GM12878 (cell line): ENCODE results near the gene THADA. TPM values are rescaled to one million over a fixed set of nuclear protein-coding genes. Genes with fewer than 3 reads are reported as not detected.

Source experiments
- ATAC-seq: fragments of 200-7000 bp; cut with Tn5 transposase; 3 replicates; pipeline ENCODE4 v1.9.1; 2020; ENCODE audit warnings: mild to moderate bottlenecking, moderate library complexity
- BruUV-seq: library from RNA; stranded (reverse); fragments of 400-500 nt; replicated peaks from 2 replicates; lab custom pipeline; 2021; lab: Mats Ljungman, UMichigan
- CTCF ChIA-PET: fragments of 300-600 bp; sonication (Branson Sonifier 250); formaldehyde crosslinking; extraction: SDS; loops from one replicate; lab custom pipeline; 2021; ENCODE audit warnings: inconsistent platforms; lab: Yijun Ruan, JAX
- POLR2A ChIA-PET: fragments of 350-600 bp; formaldehyde crosslinking; extraction: SDS; loops from one replicate; lab custom pipeline; 2021; ENCODE audit warnings: inconsistent platforms; lab: Charles Lee
- RAD21 ChIA-PET: fragments of 300-600 bp; sonication (Branson Sonifier 250); formaldehyde crosslinking; loops from one replicate; lab custom pipeline; 2023; ENCODE audit warnings: antibody characterized with exemption; ENCODE audit not compliant: unreplicated experiment; lab: Charles Lee
- SMC1A ChIA-PET: fragments of 300-600 bp; sonication (Branson Sonifier 250); formaldehyde crosslinking; loops from one replicate; lab custom pipeline; 2023; ENCODE audit not compliant: unreplicated experiment, uncharacterized antibody; lab: Charles Lee
- DNase-seq: peaks from one replicate; pipeline ENCODE4 v3.0.0-alpha.2; 2011; ENCODE audit warnings: low read depth, low spot score
- FAIRE-seq: peaks from 3 replicates; lab custom pipeline; 2011; peaks lifted over from hg19 to GRCh38; lab: Jason Lieb, UNC
- H2AFZ ChIP-seq: 2 replicates; pipeline ENCODE4 v1.6.0; 2011; ENCODE audit warnings: low read depth, low read length, control low read depth; ENCODE audit not compliant: control insufficient read depth
- H3K27ac ChIP-seq: 2 replicates; pipeline ENCODE4 v1.5.1; 2011; ENCODE audit warnings: control low read depth; ENCODE audit not compliant: control insufficient read depth, insufficient read depth
- H3K27me3 ChIP-seq, 2 experiments: replicated peaks in 1 of 2; 2 replicates each; pipeline versions ENCODE4 v1.6.0 to v1.6.1; 2011; ENCODE audit warnings: low read length in 1 of 2; ENCODE audit not compliant: control insufficient read depth in 2 of 2, insufficient read depth in 2 of 2
- H3K36me3 ChIP-seq, 2 experiments: 2 replicates each; pipeline ENCODE4 v1.5.1; 2011; ENCODE audit warnings: low read length in 1 of 2; ENCODE audit not compliant: control insufficient read depth in 2 of 2, insufficient read depth in 2 of 2
- H3K4me1 ChIP-seq: 2 replicates; pipeline ENCODE4 v1.6.1; 2011; ENCODE audit warnings: mild to moderate bottlenecking, low read length, moderate library complexity, mixed read lengths; ENCODE audit not compliant: control insufficient read depth, insufficient read depth
- H3K4me2 ChIP-seq: 2 replicates; pipeline ENCODE4 v1.6.0; 2011; ENCODE audit warnings: control low read depth; ENCODE audit not compliant: control insufficient read depth, insufficient read depth
- H3K4me3 ChIP-seq: fragments of 200-600 bp; sonication (generic); 2 replicates; pipeline ENCODE4 v1.5.1; 2016
- H3K79me2 ChIP-seq: 2 replicates; pipeline ENCODE4 v1.6.0; 2011; ENCODE audit warnings: low read length; ENCODE audit not compliant: control insufficient read depth, insufficient read depth
- H3K9ac ChIP-seq: 2 replicates; pipeline ENCODE4 v1.8.0; 2011; ENCODE audit warnings: low read length, control low read depth, mixed read lengths; ENCODE audit not compliant: control insufficient read depth, insufficient read depth
- H3K9me3 ChIP-seq: replicated peaks from 3 replicates; pipeline ENCODE4 v1.5.1; 2011; ENCODE audit warnings: mild to moderate bottlenecking, low read length; ENCODE audit not compliant: control insufficient read depth, insufficient read depth
- H4K20me1 ChIP-seq: 2 replicates; pipeline ENCODE4 v1.6.0; 2011; ENCODE audit not compliant: control insufficient read depth, insufficient read depth
- BHLHE40 ChIP-seq, 2 experiments: fragments of 450-650 bp in 1 of 2; IDR thresholded peaks; 2 replicates each; pipeline ENCODE4 v1.6.1; 2011 to 2017; ENCODE audit warnings: low read depth in 2 of 2, borderline replicate concordance in 1 of 2, improper control_type of control experiment in 1 of 2, low read length in 1 of 2, mild to moderate bottlenecking in 1 of 2
- ETV6 ChIP-seq, 2 experiments: fragments of 450-650 bp in 1 of 2; IDR thresholded peaks in 1 of 2; conservative IDR thresholded peaks in 1 of 2; 2 replicates each; pipeline ENCODE4 v1.6.1; 2014; ENCODE audit warnings: antibody characterized with exemption in 1 of 2, borderline replicate concordance in 1 of 2, low read depth in 1 of 2, mild to moderate bottlenecking in 1 of 2, moderate library complexity in 1 of 2
- GABPA ChIP-seq: IDR thresholded peaks from 2 replicates; pipeline ENCODE4 v1.6.1; 2014; ENCODE audit warnings: antibody characterized with exemption, low read depth, mild to moderate bottlenecking, inconsistent platforms
- HDAC6 ChIP-seq: fragments of 200-600 bp; sonication (generic); IDR thresholded peaks from one replicate; pipeline ENCODE4 v1.8.0; 2017; ENCODE audit warnings: antibody characterized with exemption; ENCODE audit not compliant: unreplicated experiment
- LARP7 ChIP-seq: fragments of 450-650 bp; IDR thresholded peaks from 2 replicates; pipeline ENCODE4 v1.6.1; 2017; ENCODE audit warnings: mild to moderate bottlenecking
- MXI1 ChIP-seq: fragments of 150-350 bp; IDR thresholded peaks from 2 replicates; pipeline ENCODE4 v1.6.1; 2011; ENCODE audit warnings: low read depth, mild to moderate bottlenecking, inconsistent platforms, low read length, improper control_type of control experiment
- NR2C2 ChIP-seq: IDR thresholded peaks from 2 replicates; pipeline ENCODE4 v1.6.1; 2011; ENCODE audit warnings: borderline replicate concordance, low read depth; ENCODE audit not compliant: control insufficient read depth, insufficient read length
- NRF1 ChIP-seq: conservative IDR thresholded peaks from 2 replicates; pipeline ENCODE4 v1.6.1; 2011; ENCODE audit warnings: mild to moderate bottlenecking, low read depth, low read length, improper control_type of control experiment
- RBBP5 ChIP-seq: fragments of 200-600 bp; sonication (generic); conservative IDR thresholded peaks from 2 replicates; pipeline ENCODE4 v1.6.1; 2016
- SMARCA5 ChIP-seq: fragments of 450-650 bp; IDR thresholded peaks from 2 replicates; pipeline ENCODE4 v1.6.1; 2017; ENCODE audit warnings: mild to moderate bottlenecking
- SREBF2 ChIP-seq: IDR thresholded peaks from 2 replicates; pipeline ENCODE4 v1.6.1; 2012; ENCODE audit warnings: mild to moderate bottlenecking, low read length
- TARDBP ChIP-seq: IDR thresholded peaks from 2 replicates; pipeline ENCODE4 v1.6.1; 2016; ENCODE audit warnings: borderline replicate concordance
- WRNIP1 ChIP-seq: IDR thresholded peaks from 2 replicates; pipeline ENCODE4 v1.6.1; 2011; ENCODE audit warnings: low read depth, low read length, improper control_type of control experiment, borderline replicate concordance
- ZBTB33 ChIP-seq: fragments of 450-650 bp; IDR thresholded peaks from 2 replicates; pipeline ENCODE4 v1.6.1; 2017; ENCODE audit warnings: mild to moderate bottlenecking
- ZNF687 ChIP-seq: fragments of 450-650 bp; IDR thresholded peaks from 2 replicates; pipeline ENCODE4 v1.6.1; 2017; ENCODE audit warnings: mild to moderate bottlenecking, moderate library complexity
- WGBS: methylation state at CpG from one replicate; pipeline ENCODE4 v1.1.6; 2016; ENCODE audit warnings: low lambda C conversion rate; ENCODE audit not compliant: insufficient replicate concordance, insufficient coverage; ENCODE audit errors: missing lambda C conversion rate; 5-methylcytosine and 5-hydroxymethylcytosine counted together
- in situ Hi-C: fragments of 300-500 bp; cut with MboI; formaldehyde crosslinking; loops from 9 replicates; pipeline ENCODE4 v1.14.3; 2018; ENCODE audit warnings: mixed read lengths
- intact Hi-C: fragments of 100-400 bp; cut with micrococcal nuclease; formaldehyde crosslinking; loops from one replicate; pipeline ENCODE4 v1.14.2; 2022; ENCODE audit not compliant: unreplicated experiment
- polyA plus RNA-seq, 11 experiments: library from polyadenylated mRNA; depleted of rRNA in 4 of 11; unstranded in 6 of 11; stranded (reverse) in 5 of 11; fragments of >200 nt; fragmentation: Nextera tagmentation in 4 of 11; fragmentation: Illumina TruSeq in 1 of 11; extraction: Ambion mirVana in 4 of 11; extraction: Trizol in 1 of 11; gene quantifications; 1 replicate in 1 of 11; 2 replicates in 10 of 11; pipeline versions ENCODE4 v1.2.1 to v1.2.3, GENCODE V29; 2011 to 2016; ENCODE audit warnings: inconsistent platforms in 2 of 11, missing spikeins in 2 of 11, low read depth in 1 of 11
- total RNA-seq, 4 experiments: library from RNA; depleted of rRNA in 3 of 4; stranded (reverse); fragments of >200 nt in 3 of 4; fragmentation: Illumina TruSeq in 1 of 4; extraction: Trizol in 1 of 4; gene quantifications; 2 replicates each; pipeline versions ENCODE4 v1.2.1 to v1.2.3, GENCODE V29; 2013 to 2021

Gene THADA
- total and polyA plus RNA-seq, 10 of the 15 experiments (the other 5 are each of a cell fraction or from before 2014, with no cell fraction given) = 14.6 to 33.2 (median 23.2) TPM

- no peaks in the 10 kb centered on the region for H4K20me1 ChIP-seq
- DNase-seq (no peak), FAIRE-seq (no peak), ATAC-seq (no peak)
- no peaks in the 10 kb centered on the region for H3K9me3 ChIP-seq
- H3K4me2 ChIP-seq = peak overlapping the region; percentile 99
- H3K36me3 ChIP-seq = no peaks in the 10 kb centered on the region; a peak in 3 of 4 replicates
- peak overlapping the region; percentile 81 for H3K4me3 ChIP-seq
- WGBS = 2% methylated on average over 74 of the region's 74 CpGs
- intact Hi-C loops = loop anchor here (5.0 to 10.0 kb wide), 5 partner anchors 162 to 413 kb away; no protein-coding TSS in a partner anchor
- BruUV-seq = TSS peak; percentile 71
- in situ Hi-C loops = no loop called here
- POLR2A ChIA-PET = interaction anchor here (0.6 to 2.9 kb wide), 5 partner anchors 10 to 428 kb away, joined by 3 to 17 read pairs (median 3); no protein-coding TSS in a partner anchor
- H3K79me2 ChIP-seq = peaks cover 71% of the 10 kb centered on the region
- CTCF ChIA-PET = interaction anchor here (0.9 to 6.3 kb wide), 10 partner anchors 32 to 259 kb away, joined by 3 to 69 read pairs (median 4); no protein-coding TSS in a partner anchor
- peak overlapping the region; percentile 97 for H3K27ac ChIP-seq
- H3K27me3 ChIP-seq = no peaks in the 10 kb centered on the region
- peak overlapping the region; percentile 38; the same call in 1 of the 2 replicates for H2AFZ ChIP-seq
- RAD21 ChIA-PET = interaction anchor here (0.7 to 6.8 kb wide), 18 partner anchors 17 to 259 kb away, joined by 3 to 151 read pairs (median 5); no protein-coding TSS in a partner anchor
- H3K9ac ChIP-seq = peak overlapping the region; percentile 82
- SMC1A ChIA-PET = interaction anchor here (1.1 to 11.4 kb wide), 7 partner anchors 9 to 259 kb away, joined by 3 to 147 read pairs (median 4); no protein-coding TSS in a partner anchor
- H3K4me1 ChIP-seq = peaks cover 29% of the 10 kb centered on the region
- TF ChIP-seq SMARCA5 = peak; percentile 33; the same call in 1 of the 2 replicates
- TF ChIP-seq WRNIP1 = no peak
- no peak for TF ChIP-seq RBBP5
- peak; percentile 83 to 96 for TF ChIP-seq BHLHE40 (IDR thresholded peaks at IDR 0.05; ENCODE audit: borderline replicate concordance in 1 of 2, low read depth in 2 of 2, low read length in 1 of 2)
- no peak for TF ChIP-seq NR2C2
- peak; percentile 50 for TF ChIP-seq ZNF687
- TF ChIP-seq TARDBP = no peak
- TF ChIP-seq GABPA = no peak
- TF ChIP-seq NRF1 = no peak
- TF ChIP-seq SREBF2 = no peak
- 0 out of 2 replicates have a peak, but pooled peaks have one; percentile 17 for TF ChIP-seq MXI1
- TF ChIP-seq ZBTB33 = no peak
- TF ChIP-seq LARP7 = peak; percentile 20; the same call in 1 of the 2 replicates
- no peak for TF ChIP-seq ETV6 (conservative IDR thresholded peaks at IDR 0.05 in 1 of 2, IDR thresholded peaks at IDR 0.05 in 1 of 2; ENCODE audit: borderline replicate concordance in 1 of 2, low read depth in 1 of 2)
- TF ChIP-seq HDAC6 = no peak
Observed at GRCh38 chr2:43225093-43225787, 370.6 kb downstream of the THADA start.
